HepG2 (cell line): ENCODE measurements around the gene CAMKMT. TPM values are rescaled to one million over a fixed set of nuclear protein-coding genes. Genes with fewer than 3 reads are reported as not detected.

Experiments
- ATAC-seq: fragments of 200-7000 bp; cut with Tn5 transposase; 3 replicates; pipeline ENCODE4 v1.9.1; 2020; ENCODE audit warnings: mild to moderate bottlenecking, moderate library complexity
- BruUV-seq: library from RNA; stranded (reverse); fragments of 400-500 nt; replicated peaks from 2 replicates; lab custom pipeline; 2021; lab: Mats Ljungman, UMichigan
- CTCF ChIA-PET: fragments of 300-600 bp; formaldehyde crosslinking; extraction: SDS; loops from one replicate; lab custom pipeline; 2021; ENCODE audit warnings: low total read pairs, inconsistent platforms, low intra/inter-chr PET ratio; lab: Yijun Ruan, JAX
- POLR2A ChIA-PET: fragments of 350-600 bp; sonication (Branson Sonifier 250); formaldehyde crosslinking; loops from one replicate; lab custom pipeline; 2020; ENCODE audit warnings: antibody characterized with exemption, inconsistent platforms; lab: Yijun Ruan, JAX
- DNase-seq: peaks from one replicate; pipeline ENCODE4 v3.0.0-alpha.2; 2015; ENCODE audit warnings: low spot score
- FAIRE-seq: peaks from 3 replicates; lab custom pipeline; 2011; peaks lifted over from hg19 to GRCh38; lab: Jason Lieb, UNC
- H2AFZ ChIP-seq: one replicate; pipeline ENCODE4 v1.6.1; 2011; ENCODE audit warnings: low read length, inconsistent platforms
- H3K27ac ChIP-seq: fragments of 300-600 bp; 3 replicates; pipeline ENCODE4 v1.8.0; 2011; ENCODE audit warnings: mixed run types, mild to moderate bottlenecking, mixed read lengths, low read length, inconsistent platforms; ENCODE audit not compliant: insufficient read depth; ENCODE audit errors: extremely low read length
- H3K27me3 ChIP-seq, 2 experiments: fragments of 200-600 bp in 1 of 2; 2 replicates in 1 of 2; 3 replicates in 1 of 2; pipeline versions ENCODE4 v1.6.0 to v1.8.0; 2011; ENCODE audit warnings: low read length in 2 of 2, mild to moderate bottlenecking in 2 of 2, moderate library complexity in 2 of 2, inconsistent platforms in 1 of 2; ENCODE audit not compliant: insufficient read depth in 2 of 2, control insufficient read depth in 1 of 2
- H3K36me3 ChIP-seq, 2 experiments: fragments of 200-600 bp in 1 of 2; replicated peaks in 1 of 2; 2 replicates in 1 of 2; 3 replicates in 1 of 2; pipeline versions ENCODE4 v1.5.1 to v1.8.0; 2011; ENCODE audit warnings: low read length in 2 of 2, inconsistent platforms in 1 of 2; ENCODE audit not compliant: insufficient read depth in 2 of 2, control insufficient read depth in 1 of 2
- H3K4me1 ChIP-seq: 2 replicates; pipeline ENCODE4 v1.5.1; 2012; ENCODE audit warnings: low read length, inconsistent platforms; ENCODE audit not compliant: insufficient read depth
- H3K4me2 ChIP-seq: 2 replicates; pipeline ENCODE4 v1.6.0; 2011; ENCODE audit warnings: low read depth, low read length, inconsistent platforms
- H3K4me3 ChIP-seq, 3 experiments: fragments of 200-600 bp in 1 of 3; sonication (generic), shearing (Covaris generic) in 1 of 3; replicated peaks in 1 of 3; 2 replicates each; pipeline ENCODE4 v1.5.1; 2011 to 2016; ENCODE audit warnings: low read length in 3 of 3, inconsistent platforms in 2 of 3, low read depth in 2 of 3, mild to moderate bottlenecking in 2 of 3, control low read depth in 1 of 3, mixed read lengths in 1 of 3; ENCODE audit not compliant: insufficient read depth in 1 of 3
- H3K79me2 ChIP-seq: one replicate; pipeline ENCODE4 v1.6.1; 2011; ENCODE audit warnings: low read length, inconsistent platforms; ENCODE audit not compliant: insufficient read depth
- H3K9ac ChIP-seq: 2 replicates; pipeline ENCODE4 v1.6.0; 2011; ENCODE audit warnings: mild to moderate bottlenecking, low read depth, low read length, inconsistent platforms; ENCODE audit not compliant: insufficient read depth
- H3K9me3 ChIP-seq: 2 replicates; pipeline ENCODE4 v1.5.1; 2012; ENCODE audit warnings: mild to moderate bottlenecking, low read length
- H4K20me1 ChIP-seq: 2 replicates; pipeline ENCODE4 v1.6.0; 2011; ENCODE audit warnings: inconsistent platforms, mild to moderate bottlenecking, low read length, moderate library complexity; ENCODE audit not compliant: insufficient read depth
- BCL6 ChIP-seq: IDR thresholded peaks from 2 replicates; pipeline ENCODE4 v1.6.1; 2016; ENCODE audit warnings: missing genetic modification reagents, missing compliant biosample characterization
- CBX2 ChIP-seq, 2 experiments: fragments of 200-600 bp in 1 of 2; sonication (generic); formaldehyde crosslinking in 1 of 2; IDR thresholded peaks; 2 replicates each; pipeline versions ENCODE4 v1.7.0 to v1.8.1; 2018 to 2022; ENCODE audit warnings: low read depth in 2 of 2, low read length in 1 of 2, mild to moderate bottlenecking in 1 of 2, missing genetic modification reagents in 1 of 2
- FOSL1 ChIP-seq: sonication (generic); formaldehyde crosslinking; IDR thresholded peaks from 2 replicates; pipeline ENCODE4 v1.9.0; 2021; ENCODE audit warnings: missing genetic modification reagents, borderline replicate concordance
- HCFC1 ChIP-seq: fragments of 150-350 bp; IDR thresholded peaks from 2 replicates; pipeline ENCODE4 v1.6.1; 2014; ENCODE audit warnings: low read depth, low read length
- JUN ChIP-seq: sonication (generic); formaldehyde crosslinking; IDR thresholded peaks from 2 replicates; pipeline ENCODE4 v1.4.0; 2020; ENCODE audit warnings: mild to moderate bottlenecking, missing genetic modification reagents
- ZNF430 ChIP-seq: sonication (generic); formaldehyde crosslinking; IDR thresholded peaks from 2 replicates; pipeline ENCODE4 v1.9.0; 2021; ENCODE audit warnings: mild to moderate bottlenecking, missing genetic modification reagents
- ZNF468 ChIP-seq: sonication (generic); formaldehyde crosslinking; IDR thresholded peaks from 2 replicates; pipeline ENCODE4 v1.8.0; 2022; ENCODE audit warnings: mild to moderate bottlenecking, moderate library complexity, missing genetic modification reagents
- ZNF562 ChIP-seq: sonication (generic); formaldehyde crosslinking; IDR thresholded peaks from 2 replicates; pipeline ENCODE4 v1.8.0; 2022; ENCODE audit warnings: missing genetic modification reagents, borderline replicate concordance
- ZNF782 ChIP-seq: sonication (generic); formaldehyde crosslinking; IDR thresholded peaks from 2 replicates; pipeline ENCODE4 v1.4.0; 2020; ENCODE audit warnings: missing genetic modification reagents, mild to moderate bottlenecking, borderline replicate concordance
- WGBS: methylation state at CpG from one replicate; pipeline ENCODE4 v1.1.6; 2017; ENCODE audit warnings: low lambda C conversion rate; 5-methylcytosine and 5-hydroxymethylcytosine counted together
- in situ Hi-C: cut with HindIII; loops from 2 replicates; pipeline ENCODE4 v1.10.0; 2017; ENCODE audit warnings: low pct_unique_long_range_greater_than_20kb; ENCODE audit not compliant: extremely low pct_ligation_motif_present
- intact Hi-C: fragments of 100-400 bp; cut with micrococcal nuclease; formaldehyde crosslinking; loops from one replicate; pipeline ENCODE4 v1.10.0; 2022; ENCODE audit not compliant: unreplicated experiment
- polyA plus RNA-seq, 8 experiments: library from polyadenylated mRNA; depleted of rRNA in 3 of 8; stranded (reverse) in 7 of 8; unstranded in 1 of 8; fragments of >200 nt; fragmentation: Illumina TruSeq in 4 of 8; extraction: Trizol in 4 of 8; gene quantifications; 2 replicates each; pipeline versions ENCODE4 v1.2.1 to v1.2.3, GENCODE V29; 2011 to 2016; ENCODE audit warnings: low read depth in 4 of 8, missing spikeins in 1 of 8, mixed read lengths in 1 of 8; ENCODE audit not compliant: insufficient read depth in 1 of 8
- total RNA-seq, 5 experiments: library from RNA; depleted of rRNA; stranded (reverse); fragments of >200 nt; fragmentation: Illumina TruSeq; extraction: Trizol; gene quantifications; 2 replicates each; pipeline ENCODE4 v1.2.3, GENCODE V29; 2016; ENCODE audit warnings: low read depth in 1 of 5
- TF ChIP-seq, protein P1 (sequence below): sonication (generic); formaldehyde crosslinking; IDR thresholded peaks from 2 replicates; pipeline ENCODE4 v1.4.0; 2020; ENCODE audit warnings: missing genetic modification reagents
- TF ChIP-seq, protein P2 (sequence below): sonication (generic); formaldehyde crosslinking; IDR thresholded peaks from 2 replicates; pipeline ENCODE4 v1.5.0; 2020; ENCODE audit warnings: mild to moderate bottlenecking, missing genetic modification reagents
- TF ChIP-seq, protein P3 (sequence below): sonication (generic); formaldehyde crosslinking; IDR thresholded peaks from 2 replicates; pipeline ENCODE4 v1.5.0; 2020; ENCODE audit warnings: missing genetic modification reagents, mild to moderate bottlenecking, borderline replicate concordance

CAMKMT gene
- total and polyA plus RNA-seq, 2 of the 13 experiments (the other 11 are each of a cell fraction or from before 2014, with no cell fraction given), result 6.9 to 20.8 TPM

- H4K20me1 ChIP-seq, result no peaks in the 10 kb centered on the region; the same call in 1 of the 2 replicates
- no peak overlapping the region for H3K27ac ChIP-seq
- peaks cover 9% of the 10 kb centered on the region for H3K79me2 ChIP-seq
- H3K36me3 ChIP-seq, result peaks cover 0 to 6% of the 10 kb centered on the region in 2 experiments; a peak in 3 of 5 replicates
- no TSS peak for BruUV-seq
- FAIRE-seq, result no peak
- H3K9ac ChIP-seq, result no peak overlapping the region
- H3K9me3 ChIP-seq, result no peaks in the 10 kb centered on the region
- no peak for DNase-seq
- H2AFZ ChIP-seq, result no peak overlapping the region
- in situ Hi-C loops (no loop called here), intact Hi-C loops (no loop called here)
- ChIA-PET CTCF (no interaction called here), POLR2A (interaction anchor here (1.3 kb wide), 1 partner anchor 11 kb away, joined by 5 read pairs; the partner anchor contains the start of genes CAMKMT and PREPL)
- no peak overlapping the region for H3K4me3 ChIP-seq
- no peaks in the 10 kb centered on the region for H3K4me1 ChIP-seq
- TF ChIP-seq ZNF430 (CRISPR knock-in tag), result no peak
- H3K4me2 ChIP-seq, result no peak overlapping the region
- WGBS, result 93% methylated on average over 3 of the region's 3 CpGs
- H3K27me3 ChIP-seq, result no peaks in the 10 kb centered on the region
- no peak for ATAC-seq
Measured at GRCh38 chr2:44372246-44372645, 10.5 kb downstream of the CAMKMT start.

DNA sequence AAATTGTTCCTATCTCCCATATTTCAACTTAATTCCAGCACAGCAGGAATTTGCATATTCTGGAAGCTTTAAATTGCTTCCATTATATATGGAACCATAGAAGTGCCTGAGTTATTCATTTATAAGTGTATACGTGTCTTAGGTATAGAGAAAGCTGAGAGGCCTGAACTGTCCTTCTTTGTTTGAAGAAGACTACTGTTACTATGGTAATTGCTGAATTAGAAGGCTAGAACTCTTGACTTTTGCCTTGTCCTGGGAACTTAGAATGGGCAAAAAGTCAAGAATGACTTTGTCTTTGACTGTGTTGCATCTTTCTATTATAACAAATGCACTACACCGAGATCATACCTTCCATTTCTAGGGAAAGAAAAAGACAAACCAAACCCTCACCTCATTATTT is 15.7 kb downstream of the CAMKMT start:
- DNase-seq, result no peak
- Histone ChIP-seq H4K20me1 (no peaks in the 10 kb centered on the region), H3K27me3 (no peaks in the 10 kb centered on the region), H2AFZ (no peak overlapping the region), H3K9me3 (no peaks in the 10 kb centered on the region), H3K27ac (no peak overlapping the region), H3K79me2 (no peaks in the 10 kb centered on the region), H3K4me2 (no peak overlapping the region), H3K9ac (no peak overlapping the region), H3K4me3 (no peak overlapping the region), H3K4me1 (no peaks in the 10 kb centered on the region), H3K36me3 (peaks cover 0 to 6% of the 10 kb centered on the region in 2 experiments; a peak in 3 of 5 replicates)
- intact Hi-C loops, result no loop called here
- in situ Hi-C loops, result no loop called here
- WGBS, result 99% methylated on average over 2 of the region's 2 CpGs
- ChIA-PET CTCF (no interaction called here), POLR2A (interaction anchor here (2.2 kb wide), 1 partner anchor 16 kb away, joined by 10 read pairs; the partner anchor contains the start of genes CAMKMT and PREPL)
- no TSS peak for BruUV-seq
- no peak for FAIRE-seq
- ATAC-seq, result no peak
- no peak for TF ChIP-seq CBX2 (IDR thresholded peaks at IDR 0.05; ENCODE audit: low read depth, low read length)
- TF ChIP-seq CBX2 (CRISPR knock-in tag; IDR thresholded peaks at IDR 0.05; ENCODE audit: low read depth), result no peak
- TF ChIP-seq, protein P1, sequence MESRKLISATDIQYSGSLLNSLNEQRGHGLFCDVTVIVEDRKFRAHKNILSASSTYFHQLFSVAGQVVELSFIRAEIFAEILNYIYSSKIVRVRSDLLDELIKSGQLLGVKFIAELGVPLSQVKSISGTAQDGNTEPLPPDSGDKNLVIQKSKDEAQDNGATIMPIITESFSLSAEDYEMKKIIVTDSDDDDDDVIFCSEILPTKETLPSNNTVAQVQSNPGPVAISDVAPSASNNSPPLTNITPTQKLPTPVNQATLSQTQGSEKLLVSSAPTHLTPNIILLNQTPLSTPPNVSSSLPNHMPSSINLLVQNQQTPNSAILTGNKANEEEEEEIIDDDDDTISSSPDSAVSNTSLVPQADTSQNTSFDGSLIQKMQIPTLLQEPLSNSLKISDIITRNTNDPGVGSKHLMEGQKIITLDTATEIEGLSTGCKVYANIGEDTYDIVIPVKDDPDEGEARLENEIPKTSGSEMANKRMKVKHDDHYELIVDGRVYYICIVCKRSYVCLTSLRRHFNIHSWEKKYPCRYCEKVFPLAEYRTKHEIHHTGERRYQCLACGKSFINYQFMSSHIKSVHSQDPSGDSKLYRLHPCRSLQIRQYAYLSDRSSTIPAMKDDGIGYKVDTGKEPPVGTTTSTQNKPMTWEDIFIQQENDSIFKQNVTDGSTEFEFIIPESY (CRISPR knock-in tag), result no peak
- TF ChIP-seq BCL6 (CRISPR knock-in tag), result no peak
- TF ChIP-seq HCFC1, result no peak
- no peak for TF ChIP-seq FOSL1 (CRISPR knock-in tag)
- TF ChIP-seq JUN (CRISPR knock-in tag), result no peak
- no peak for TF ChIP-seq ZNF782 (CRISPR knock-in tag)
- TF ChIP-seq ZNF468, result no peak
- TF ChIP-seq, protein P2, sequence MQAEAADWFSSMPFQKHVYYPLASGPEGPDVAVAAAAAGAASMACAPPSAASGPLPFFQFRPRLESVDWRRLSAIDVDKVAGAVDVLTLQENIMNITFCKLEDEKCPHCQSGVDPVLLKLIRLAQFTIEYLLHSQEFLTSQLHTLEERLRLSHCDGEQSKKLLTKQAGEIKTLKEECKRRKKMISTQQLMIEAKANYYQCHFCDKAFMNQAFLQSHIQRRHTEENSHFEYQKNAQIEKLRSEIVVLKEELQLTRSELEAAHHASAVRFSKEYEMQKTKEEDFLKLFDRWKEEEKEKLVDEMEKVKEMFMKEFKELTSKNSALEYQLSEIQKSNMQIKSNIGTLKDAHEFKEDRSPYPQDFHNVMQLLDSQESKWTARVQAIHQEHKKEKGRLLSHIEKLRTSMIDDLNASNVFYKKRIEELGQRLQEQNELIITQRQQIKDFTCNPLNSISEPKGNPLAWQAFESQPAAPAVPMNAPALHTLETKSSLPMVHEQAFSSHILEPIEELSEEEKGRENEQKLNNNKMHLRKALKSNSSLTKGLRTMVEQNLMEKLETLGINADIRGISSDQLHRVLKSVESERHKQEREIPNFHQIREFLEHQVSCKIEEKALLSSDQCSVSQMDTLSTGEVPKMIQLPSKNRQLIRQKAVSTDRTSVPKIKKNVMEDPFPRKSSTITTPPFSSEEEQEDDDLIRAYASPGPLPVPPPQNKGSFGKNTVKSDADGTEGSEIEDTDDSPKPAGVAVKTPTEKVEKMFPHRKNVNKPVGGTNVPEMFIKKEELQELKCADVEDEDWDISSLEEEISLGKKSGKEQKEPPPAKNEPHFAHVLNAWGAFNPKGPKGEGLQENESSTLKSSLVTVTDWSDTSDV (CRISPR knock-in tag), result no peak
- TF ChIP-seq, protein P3, sequence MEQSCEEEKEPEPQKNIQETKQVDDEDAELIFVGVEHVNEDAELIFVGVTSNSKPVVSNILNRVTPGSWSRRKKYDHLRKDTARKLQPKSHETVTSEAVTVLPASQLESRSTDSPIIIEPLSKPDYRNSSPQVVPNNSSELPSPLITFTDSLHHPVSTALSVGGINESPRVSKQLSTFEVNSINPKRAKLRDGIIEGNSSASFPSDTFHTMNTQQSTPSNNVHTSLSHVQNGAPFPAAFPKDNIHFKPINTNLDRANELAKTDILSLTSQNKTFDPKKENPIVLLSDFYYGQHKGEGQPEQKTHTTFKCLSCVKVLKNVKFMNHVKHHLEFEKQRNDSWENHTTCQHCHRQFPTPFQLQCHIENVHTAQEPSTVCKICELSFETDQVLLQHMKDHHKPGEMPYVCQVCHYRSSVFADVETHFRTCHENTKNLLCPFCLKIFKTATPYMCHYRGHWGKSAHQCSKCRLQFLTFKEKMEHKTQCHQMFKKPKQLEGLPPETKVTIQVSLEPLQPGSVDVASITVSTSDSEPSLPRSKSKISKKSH (CRISPR knock-in tag), result no peak
- no peak for TF ChIP-seq ZNF562 (CRISPR knock-in tag)
